Stomach (tissue), 4 donors: Measurements from ENCODE around the gene AGA.

ENCODE experiments used
- POLR2A ChIP-seq, 4 donors: fragments of 450-650 bp; IDR thresholded peaks; one replicate each; pipeline ENCODE4 v1.6.1; 2016; ENCODE audit warnings: antibody characterized with exemption in 4 of 4, control low read depth in 2 of 4, mild to moderate bottlenecking in 1 of 4, moderate library complexity in 1 of 4
- TF ChIP-seq, protein P1 (sequence below), 7 experiments: fragments of 450-650 bp in 4 of 7; fragments of 200-600 bp in 3 of 7; sonication (generic) in 3 of 7; IDR thresholded peaks; one replicate each; pipeline ENCODE4 v1.5.1; 2016 to 2019; ENCODE audit warnings: antibody characterized with exemption in 7 of 7, control low read depth in 2 of 7, mild to moderate bottlenecking in 1 of 7

DNA sequence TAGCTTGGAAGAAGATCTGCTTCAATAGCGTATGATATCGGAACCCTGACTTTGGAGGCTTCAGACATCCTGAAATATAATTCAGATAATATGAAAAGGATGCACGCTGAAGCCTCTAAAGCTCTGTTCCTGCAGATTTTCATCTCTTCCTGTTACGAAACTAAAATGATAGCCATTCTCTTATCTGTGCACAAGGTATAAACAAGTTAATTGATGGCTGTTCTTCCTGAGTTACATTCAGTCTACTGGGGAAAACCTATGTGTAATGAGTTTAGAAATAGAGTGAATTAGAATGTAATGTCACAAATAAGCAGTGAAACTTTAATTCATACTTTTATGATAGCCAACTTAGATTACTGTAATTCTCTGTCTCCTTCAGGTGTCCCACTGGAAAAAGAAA is 36.8 kb upstream of the AGA start:
- TF ChIP-seq, protein P1, sequence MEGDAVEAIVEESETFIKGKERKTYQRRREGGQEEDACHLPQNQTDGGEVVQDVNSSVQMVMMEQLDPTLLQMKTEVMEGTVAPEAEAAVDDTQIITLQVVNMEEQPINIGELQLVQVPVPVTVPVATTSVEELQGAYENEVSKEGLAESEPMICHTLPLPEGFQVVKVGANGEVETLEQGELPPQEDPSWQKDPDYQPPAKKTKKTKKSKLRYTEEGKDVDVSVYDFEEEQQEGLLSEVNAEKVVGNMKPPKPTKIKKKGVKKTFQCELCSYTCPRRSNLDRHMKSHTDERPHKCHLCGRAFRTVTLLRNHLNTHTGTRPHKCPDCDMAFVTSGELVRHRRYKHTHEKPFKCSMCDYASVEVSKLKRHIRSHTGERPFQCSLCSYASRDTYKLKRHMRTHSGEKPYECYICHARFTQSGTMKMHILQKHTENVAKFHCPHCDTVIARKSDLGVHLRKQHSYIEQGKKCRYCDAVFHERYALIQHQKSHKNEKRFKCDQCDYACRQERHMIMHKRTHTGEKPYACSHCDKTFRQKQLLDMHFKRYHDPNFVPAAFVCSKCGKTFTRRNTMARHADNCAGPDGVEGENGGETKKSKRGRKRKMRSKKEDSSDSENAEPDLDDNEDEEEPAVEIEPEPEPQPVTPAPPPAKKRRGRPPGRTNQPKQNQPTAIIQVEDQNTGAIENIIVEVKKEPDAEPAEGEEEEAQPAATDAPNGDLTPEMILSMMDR (IDR thresholded peaks at IDR 0.05) = no peak
- no peak for TF ChIP-seq POLR2A (IDR thresholded peaks at IDR 0.05)
